Stimulated activated CD8-positive, alpha-beta memory T cell treated with anti-CD3 and anti-CD28 coated beads, Interleukin-4, amount 100 ng/mL, for 48 hours (primary cell): ENCODE data around the gene CAV2.

Source experiments
- DNase-seq: peaks from one replicate; pipeline ENCODE4 v3.0.0-alpha.2; 2020

The CAV2 gene

GRCh38 chr7:116525298-116525912, 25.9 kb downstream of the CAV2 start:
- DNase-seq: peak; percentile 56

GRCh38 chr7:116525913-116526861, 26.6 kb downstream of the CAV2 start:
- DNase-seq: peak; percentile 71

GRCh38 chr7:116526897-116527296, 27.4 kb downstream of the CAV2 start:
- DNase-seq: no peak

GRCh38 chr7:116527521-116527920, 28.0 kb downstream of the CAV2 start:
- no peak for DNase-seq

- no peak for DNase-seq
Observed at GRCh38 chr7:116528008-116528789, 28.7 kb downstream of the CAV2 start.

GRCh38 chr7:116529250-116529649, 29.7 kb downstream of the CAV2 start:
- no peak for DNase-seq

- DNase-seq: no peak
Observed at GRCh38 chr7:116530107-116530820, 30.7 kb downstream of the CAV2 start.

GRCh38 chr7:116532102-116532688, 32.7 kb downstream of the CAV2 start:
- no peak for DNase-seq

- DNase-seq: no peak
Observed at GRCh38 chr7:116534790-116535189, 35.3 kb downstream of the CAV2 start.

GRCh38 chr7:116535416-116535815, 35.9 kb downstream of the CAV2 start:
- DNase-seq: no peak

GRCh38 chr7:116538138-116538537, 38.6 kb downstream of the CAV2 start:
- DNase-seq: no peak

GRCh38 chr7:116539879-116540278, 40.3 kb downstream of the CAV2 start:
- no peak for DNase-seq

- no peak for DNase-seq
Observed at GRCh38 chr7:116540743-116541142, 41.2 kb downstream of the CAV2 start.

- DNase-seq: no peak
Observed at GRCh38 chr7:116541951-116542350, 42.4 kb downstream of the CAV2 start.

- no peak for DNase-seq
Observed at GRCh38 chr7:116542618-116543017, 43.1 kb downstream of the CAV2 start.

GRCh38 chr7:116543664-116544063, 44.1 kb downstream of the CAV2 start:
- no peak for DNase-seq

GRCh38 chr7:116544487-116544886, 44.9 kb downstream of the CAV2 start:
- DNase-seq: no peak

- no peak for DNase-seq
Observed at GRCh38 chr7:116545411-116545993, 46.0 kb downstream of the CAV2 start.

GRCh38 chr7:116546054-116546453, 46.5 kb downstream of the CAV2 start:
- no peak for DNase-seq

- no peak for DNase-seq
Observed at GRCh38 chr7:116546916-116547315, 47.4 kb downstream of the CAV2 start.

- DNase-seq: no peak
Observed at GRCh38 chr7:116547347-116547746, 47.8 kb downstream of the CAV2 start.

GRCh38 chr7:116548506-116548905, 49.0 kb downstream of the CAV2 start:
- DNase-seq: no peak
